ENCODE results near the gene NEAT1.
"Not testable (repeated sequence)": the region's sequence is repeated elsewhere in the genome, so short reads cannot be mapped to it uniquely, and the experiment has no call there.

The NEAT1 gene

GRCh38 chr11:65410936-65411680 is 11.5 kb upstream of the NEAT1 start:
- DNase-seq (ENCODE audit: low read depth): no peak

- DNase-seq (ENCODE audit: low read depth): no peak
These were observed 10.9 kb upstream of the NEAT1 start for GRCh38 chr11:65411681-65412070.

GRCh38 chr11:65412271-65413076 is 10.1 kb upstream of the NEAT1 start:
- no peak for DNase-seq (ENCODE audit: low read depth)

GRCh38 chr11:65413077-65413664 is 9.4 kb upstream of the NEAT1 start:
- not testable (repeated sequence) for DNase-seq (ENCODE audit: low read depth)

DNA sequence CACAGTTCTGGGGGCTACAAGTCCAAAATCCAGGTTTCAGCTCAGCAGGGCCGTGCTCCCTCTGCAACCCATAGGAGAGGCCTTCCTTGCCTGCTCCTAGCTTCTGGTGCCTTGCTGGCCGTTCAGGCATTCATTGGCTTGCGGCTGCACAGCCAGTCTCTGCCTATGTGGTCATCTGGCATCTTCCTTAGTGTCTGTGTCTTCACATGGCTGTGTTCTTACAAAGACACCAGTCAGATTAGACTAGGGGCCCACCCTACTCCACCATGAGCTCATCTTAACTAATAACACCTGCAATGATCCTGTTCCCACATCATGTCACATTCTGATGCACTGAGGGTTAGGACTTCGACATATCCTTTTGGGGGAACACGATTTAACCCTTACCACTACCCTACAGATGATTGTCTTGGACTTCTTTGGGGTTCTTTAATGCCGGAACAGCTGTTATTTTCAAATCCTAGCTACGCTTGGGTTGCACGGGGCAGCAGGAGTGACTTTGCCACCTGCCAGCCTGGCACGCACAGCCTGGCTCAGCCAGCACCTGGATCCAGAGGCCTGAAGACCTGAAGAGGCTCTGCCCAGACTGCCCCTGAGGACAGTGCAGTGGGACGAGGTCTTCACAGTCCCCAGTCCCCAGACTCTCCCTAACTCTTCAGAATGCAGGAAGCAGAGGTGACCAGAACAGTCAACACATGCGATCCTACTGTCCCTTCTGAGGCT is 7.7 kb upstream of the NEAT1 start:
- DNase-seq (ENCODE audit: low read depth): no peak

GRCh38 chr11:65415499-65416340 is 6.9 kb upstream of the NEAT1 start:
- no peak for DNase-seq (ENCODE audit: low read depth)

DNA sequence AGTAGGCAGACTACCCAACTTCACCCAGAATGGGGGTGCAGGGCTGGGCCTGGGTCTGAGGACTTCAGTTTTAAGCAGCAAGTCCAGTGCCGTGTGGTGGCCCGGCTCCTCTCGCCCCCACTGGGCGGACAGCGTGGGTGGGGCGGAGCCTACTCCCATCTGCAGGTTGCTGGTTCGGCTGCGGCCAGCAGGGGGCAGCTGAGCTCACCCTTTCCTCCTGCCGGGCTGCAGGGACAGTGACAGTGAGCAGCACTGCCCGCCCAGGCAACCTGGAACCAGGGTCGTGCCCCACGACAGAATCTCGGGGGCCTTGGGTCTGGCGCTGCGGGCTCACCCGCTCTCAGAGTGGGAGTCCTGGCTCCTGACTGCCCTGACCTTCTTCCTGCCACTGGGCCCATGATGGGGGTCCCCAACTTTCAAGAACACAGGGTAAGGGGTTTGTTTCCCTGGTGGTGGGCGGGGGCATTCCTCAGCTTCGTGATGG is 6.2 kb upstream of the NEAT1 start:
- peak; percentile 89 for DNase-seq (ENCODE audit: low read depth)

DNA sequence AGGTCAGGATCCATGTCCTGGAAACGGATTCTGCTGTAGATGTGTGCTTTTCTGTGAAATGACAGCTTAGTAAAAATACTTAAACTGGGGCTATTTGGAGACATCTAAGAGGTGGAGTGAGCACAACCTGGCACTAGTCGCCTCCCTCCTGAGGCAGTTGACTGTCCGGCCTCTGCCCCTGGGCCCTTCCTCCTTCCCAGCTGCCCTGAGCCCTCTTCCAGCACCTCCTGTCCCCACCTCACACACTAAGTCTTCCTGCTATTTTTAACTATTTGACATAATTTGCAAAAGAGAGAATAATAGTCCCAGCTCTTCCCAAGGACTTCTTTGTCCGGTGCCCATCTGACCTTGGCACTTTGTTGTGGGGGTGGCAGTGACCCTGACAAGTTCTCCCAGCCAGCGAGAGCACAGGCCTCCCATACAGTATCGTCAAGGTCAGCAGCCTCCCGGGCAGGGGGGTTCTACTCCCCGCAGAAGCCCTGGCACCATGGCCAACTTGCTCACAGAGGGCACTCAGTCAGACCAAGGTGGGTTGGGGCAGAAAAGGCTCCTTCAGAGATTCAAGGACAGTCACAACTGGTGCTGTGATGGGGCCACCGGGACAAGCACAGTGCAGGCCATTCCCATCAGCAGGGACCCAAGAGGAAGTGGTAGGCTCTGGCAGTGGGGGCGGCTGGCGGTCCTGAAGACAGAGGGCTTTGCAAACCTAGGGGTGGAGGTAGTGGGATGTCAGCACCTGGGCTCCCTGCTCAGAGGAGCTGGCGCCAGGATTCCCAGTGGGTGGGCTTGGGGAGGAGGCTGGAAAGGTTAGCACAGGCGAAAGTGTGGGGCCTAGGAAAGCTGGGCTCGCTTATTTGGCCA is 5.5 kb upstream of the NEAT1 start:
- DNase-seq (ENCODE audit: low read depth): no peak

GRCh38 chr11:65417702-65418430 is 4.7 kb upstream of the NEAT1 start:
- no peak for DNase-seq (ENCODE audit: low read depth)

GRCh38 chr11:65418431-65418680 is 4.2 kb upstream of the NEAT1 start:
- no peak for DNase-seq (ENCODE audit: low read depth)

GRCh38 chr11:65418681-65419459 is 3.7 kb upstream of the NEAT1 start:
- peak; percentile 64 for DNase-seq (ENCODE audit: low read depth)

- no peak for DNase-seq (ENCODE audit: low read depth)
These were observed 3.2 kb upstream of the NEAT1 start for GRCh38 chr11:65419460-65419771.

DNA sequence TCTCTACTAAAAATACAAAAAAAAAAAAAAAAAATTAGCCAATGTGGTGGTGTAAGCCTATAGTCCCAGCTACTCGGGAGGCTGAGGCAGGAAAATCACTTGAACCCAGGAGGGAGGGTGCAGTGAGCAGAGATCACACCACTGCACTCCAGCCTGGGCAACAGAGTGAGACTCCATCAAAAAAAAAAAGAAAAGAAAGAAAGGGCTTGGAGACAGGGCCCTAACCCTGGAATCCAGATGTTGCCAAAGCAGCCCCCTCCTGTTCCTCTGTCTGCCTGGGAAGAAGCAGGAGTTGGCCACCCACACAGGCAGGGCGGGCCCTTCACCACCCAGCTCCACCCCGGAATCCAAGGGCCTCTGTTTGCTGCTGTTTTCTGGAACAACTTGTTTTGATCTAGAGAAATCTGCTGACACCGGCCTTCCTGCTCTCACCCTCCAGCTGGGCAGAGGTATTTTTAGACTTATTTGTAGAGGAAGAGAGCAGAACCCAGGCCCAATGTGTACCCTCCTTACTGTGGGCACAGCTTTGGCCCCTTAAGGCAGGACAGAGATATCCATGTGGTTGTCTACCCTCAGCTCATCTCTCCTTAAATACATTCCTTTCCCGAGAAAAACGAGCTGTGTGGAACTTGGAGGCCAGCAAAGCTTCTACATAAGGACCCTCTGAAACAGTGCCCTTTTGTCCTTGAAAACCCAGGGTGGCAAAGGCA is 2.7 kb upstream of the NEAT1 start:
- DNase-seq (ENCODE audit: low read depth): no peak

GRCh38 chr11:65420506-65420905 is 2.1 kb upstream of the NEAT1 start:
- DNase-seq (ENCODE audit: low read depth): no peak

DNA sequence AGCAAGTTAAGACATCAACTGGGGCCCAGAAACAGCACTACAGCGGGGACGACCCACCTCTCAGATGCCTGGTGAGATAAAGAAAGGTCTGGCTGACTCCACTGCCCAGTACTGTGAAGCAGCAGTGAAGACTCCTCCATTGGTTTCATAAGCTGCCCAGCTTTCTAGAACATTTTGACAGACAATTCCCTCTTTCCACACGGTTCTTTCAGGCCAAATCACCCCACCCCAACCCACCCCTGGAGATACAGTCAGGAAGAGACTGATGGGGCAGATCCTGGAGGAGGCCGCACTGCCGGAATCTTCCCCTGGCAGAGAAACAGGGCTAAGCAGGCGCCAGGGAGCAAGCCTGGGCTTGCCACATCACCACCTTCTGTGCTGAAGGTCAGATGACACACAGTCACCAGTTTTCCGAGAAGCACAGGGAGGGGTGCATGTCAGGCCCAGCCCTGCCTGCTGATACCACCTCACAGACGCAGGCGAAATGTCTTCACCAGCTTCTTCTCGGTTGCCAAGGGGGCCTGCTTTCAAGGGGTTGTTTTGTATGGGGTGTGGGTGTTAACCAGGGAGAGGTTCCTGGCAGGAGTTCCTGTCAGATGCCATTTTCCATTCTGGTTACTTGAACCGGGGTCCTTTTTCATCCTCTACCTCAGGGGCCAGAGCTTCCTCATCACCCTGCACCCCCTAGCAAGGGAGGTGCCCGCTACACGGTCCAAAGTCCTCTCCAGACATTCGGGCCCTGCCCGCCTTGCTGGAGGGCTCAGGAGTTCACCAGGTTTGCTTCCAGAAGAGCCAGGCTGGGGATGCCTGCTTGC is 1.4 kb upstream of the NEAT1 start:
- DNase-seq (ENCODE audit: low read depth): peak; percentile 61

- DNase-seq (ENCODE audit: low read depth): peak; percentile 92
These were observed 585 bp upstream of the NEAT1 start for GRCh38 chr11:65421794-65422632.

Measured in stimulated activated CD8-positive, alpha-beta memory T cell treated with anti-CD3 and anti-CD28 coated beads, Interleukin-15, amount 100 ng/mL, for 24 hours (primary cell).